HG03575 (cell line): ENCODE measurements around the gene GRID1.
"Not testable (repeated sequence)": the region's sequence is repeated elsewhere in the genome, so short reads cannot be mapped to it uniquely, and the experiment has no call there.

ENCODE experiments used
- ATAC-seq: cut with Tn5 transposase; IDR thresholded peaks from one replicate; pipeline ENCODE4 v1.9.1; 2021; ENCODE audit not compliant: unreplicated experiment, insufficient number of reproducible peaks, low FRiP score; ENCODE audit errors: extremely low read depth

GRID1 gene

DNA sequence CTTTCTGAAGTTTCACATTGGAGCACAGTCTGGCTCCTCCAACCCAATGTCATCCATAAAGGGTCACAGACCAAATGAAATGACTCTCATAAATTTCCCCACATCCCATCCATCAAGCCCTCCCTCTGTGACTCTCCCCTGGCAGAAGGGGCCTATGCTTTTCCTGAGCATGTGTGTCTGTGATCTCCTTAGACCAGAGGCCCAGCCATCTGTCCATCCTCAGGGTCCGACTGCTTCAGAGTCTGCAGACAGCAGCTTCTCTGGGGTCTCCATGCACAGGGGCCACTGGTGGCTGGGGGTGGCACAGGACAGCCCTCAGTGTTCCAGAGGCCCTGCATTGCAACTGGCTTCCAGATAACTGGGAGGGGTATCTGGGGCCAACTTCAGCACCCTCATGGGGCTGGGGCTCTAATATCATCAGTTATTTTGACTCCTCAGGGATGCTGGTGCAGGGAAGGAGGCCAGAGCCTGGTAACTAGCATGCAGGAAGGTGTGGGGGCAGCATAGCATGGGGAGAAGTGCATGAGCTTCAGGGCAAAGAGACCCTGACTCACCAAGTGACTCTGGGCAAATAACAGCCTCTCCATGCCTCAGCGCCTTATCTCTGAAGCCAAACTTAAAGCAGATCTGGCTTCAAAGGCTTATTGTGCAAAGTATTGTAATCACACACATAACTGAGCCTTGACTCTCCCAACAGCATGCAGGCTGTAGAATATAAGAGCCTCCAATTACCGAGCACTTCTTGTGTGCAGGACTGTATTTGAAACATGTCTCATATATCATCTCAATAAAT, 266.9 kb downstream of the GRID1 start:
- no peak for ATAC-seq

DNA sequence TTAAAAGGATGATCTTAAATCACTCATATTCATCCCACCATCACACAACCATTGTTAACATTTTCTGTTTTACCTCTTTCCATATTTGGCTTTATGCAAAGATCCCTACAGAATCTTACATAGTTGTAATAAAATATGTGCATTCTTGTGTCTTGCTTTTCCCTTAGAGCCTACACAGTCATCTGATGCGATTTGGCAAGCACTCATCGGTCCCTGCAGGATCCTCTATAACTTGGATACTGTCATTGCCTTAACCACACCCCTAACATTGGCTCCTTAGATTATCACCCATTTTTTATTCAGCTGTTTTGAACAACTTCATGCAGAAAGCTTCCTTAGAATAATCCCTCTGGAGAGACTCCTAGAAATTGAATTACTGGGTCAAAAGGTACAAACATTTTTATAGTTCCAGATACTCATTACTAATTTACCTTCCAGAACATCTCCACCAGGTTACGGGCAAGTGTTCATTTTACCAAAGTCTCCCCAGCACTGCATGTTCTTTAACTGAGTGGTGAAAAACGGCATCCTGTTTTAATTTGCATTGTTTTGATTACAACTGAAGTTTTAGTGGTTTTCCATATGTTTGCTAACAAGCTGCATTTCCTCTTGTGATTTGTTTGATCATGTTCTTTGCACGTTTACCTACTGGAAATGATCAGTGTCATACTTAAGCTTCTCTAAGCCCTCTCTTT, 268.3 kb downstream of the GRID1 start:
- no peak for ATAC-seq

DNA sequence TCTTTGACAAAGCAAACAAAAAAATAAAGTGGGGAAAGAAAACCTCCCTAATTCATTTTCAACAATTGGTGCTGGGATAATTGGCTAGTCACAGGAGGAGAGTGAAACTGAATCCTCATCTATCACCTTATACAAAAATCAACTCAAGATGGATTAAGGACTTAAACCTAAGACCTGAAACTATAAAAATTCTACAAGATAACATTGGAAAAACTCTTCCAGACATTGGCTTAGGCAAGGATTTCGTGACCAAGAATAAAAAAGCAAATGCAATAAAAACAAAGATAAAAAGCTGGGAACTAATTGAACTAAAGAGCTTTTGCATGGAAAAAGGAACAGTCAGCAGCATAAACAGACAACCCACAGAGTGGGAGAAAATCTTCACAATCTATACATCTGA, 271.5 kb downstream of the GRID1 start:
- not testable (repeated sequence) for ATAC-seq

DNA sequence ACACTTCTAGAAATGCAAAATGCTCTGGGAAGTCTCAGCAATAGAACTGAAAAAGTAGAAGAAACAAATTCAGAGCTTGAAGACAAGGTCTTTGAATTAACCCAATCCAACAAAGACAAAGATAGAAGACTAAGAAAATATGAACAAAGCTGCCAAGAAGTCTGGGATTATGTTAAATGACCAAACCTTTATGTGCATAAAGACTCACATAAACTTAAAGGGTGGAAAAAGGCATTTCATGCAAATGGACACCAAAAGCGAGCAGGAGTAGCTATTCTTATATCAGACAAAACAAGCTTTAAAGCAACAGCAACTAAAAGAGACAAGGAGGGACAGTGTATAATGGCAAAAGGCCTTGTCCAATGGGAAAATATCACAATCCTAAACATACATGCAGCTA, 274.3 kb downstream of the GRID1 start:
- ATAC-seq: not testable (repeated sequence)

DNA sequence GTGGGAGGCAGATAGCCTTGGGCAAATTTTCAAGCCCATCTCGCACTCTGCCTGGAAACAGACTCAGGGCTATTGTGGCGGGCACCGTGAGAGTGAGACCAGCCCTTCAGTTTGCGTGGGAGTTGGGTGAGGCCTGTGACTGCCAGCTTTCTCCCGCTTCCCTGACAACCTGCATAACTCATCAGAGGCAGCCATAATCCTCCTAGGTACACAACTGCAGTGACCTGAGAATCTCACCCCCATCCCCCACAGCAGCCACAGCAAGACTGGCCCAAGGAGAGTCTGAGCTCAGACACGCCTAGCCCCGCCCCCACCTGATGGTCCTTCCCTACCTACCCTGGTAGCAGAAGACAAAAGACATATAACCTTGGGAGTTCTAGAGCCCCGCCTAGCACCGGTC, 275.4 kb downstream of the GRID1 start:
- no peak for ATAC-seq

DNA sequence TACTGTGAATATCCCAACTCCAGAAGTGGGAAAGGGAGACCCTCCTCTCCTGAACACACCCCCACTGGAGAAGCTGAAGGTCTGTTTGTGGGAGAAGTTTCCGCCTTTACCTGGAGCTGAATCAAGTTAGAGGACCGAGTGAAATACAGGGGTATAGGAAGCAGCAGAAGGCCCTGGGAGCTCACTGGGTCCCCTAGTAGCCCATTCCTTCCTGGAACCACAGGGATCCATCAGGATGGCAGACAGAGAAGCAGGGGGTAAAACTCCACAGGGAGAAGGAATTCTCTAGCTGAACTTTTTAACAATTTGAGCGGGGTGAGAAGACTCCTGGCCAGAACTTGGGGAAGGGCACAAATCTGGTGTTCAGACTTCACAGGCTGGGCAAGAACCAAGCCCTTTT, 275.8 kb downstream of the GRID1 start:
- no peak for ATAC-seq

DNA sequence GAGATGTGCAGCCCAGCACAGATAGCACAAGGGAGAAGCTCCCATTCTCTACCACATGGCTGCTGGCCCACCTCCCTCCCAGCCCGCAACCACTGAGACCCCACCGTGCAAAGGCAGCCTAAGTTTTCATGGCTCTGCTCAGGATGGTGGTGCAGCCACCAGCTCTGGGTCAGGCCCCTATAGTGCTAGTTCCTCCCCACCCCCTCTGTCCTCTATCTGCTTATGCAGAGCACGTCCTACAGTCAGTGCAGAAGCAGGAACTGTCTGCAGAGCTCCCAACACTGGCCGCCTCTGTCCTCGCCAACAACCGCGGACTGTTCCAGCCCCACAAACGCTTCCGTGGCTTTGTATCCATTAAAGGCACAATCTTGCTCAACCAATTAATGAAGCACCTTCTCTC, 278.9 kb downstream of the GRID1 start:
- ATAC-seq: no peak

DNA sequence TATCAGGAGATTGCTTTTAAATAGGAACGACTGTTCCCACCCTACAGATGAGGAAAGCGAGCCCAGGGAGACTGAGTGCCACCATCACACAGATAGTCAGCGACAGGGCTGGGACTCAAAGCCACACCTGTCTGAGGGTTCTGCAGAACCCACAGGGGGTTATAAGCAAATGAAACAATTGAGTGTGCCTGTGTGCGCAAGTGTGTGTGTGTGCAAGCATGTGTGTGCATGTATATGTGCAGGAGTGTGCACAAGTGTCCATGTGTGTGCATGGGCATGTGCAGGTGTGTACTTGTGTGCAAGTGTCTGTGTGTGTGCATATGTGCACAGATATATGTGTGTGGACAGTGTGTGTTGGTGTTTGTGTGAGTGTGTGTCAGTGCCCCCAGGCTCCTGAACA, 280.2 kb downstream of the GRID1 start:
- no peak for ATAC-seq

DNA sequence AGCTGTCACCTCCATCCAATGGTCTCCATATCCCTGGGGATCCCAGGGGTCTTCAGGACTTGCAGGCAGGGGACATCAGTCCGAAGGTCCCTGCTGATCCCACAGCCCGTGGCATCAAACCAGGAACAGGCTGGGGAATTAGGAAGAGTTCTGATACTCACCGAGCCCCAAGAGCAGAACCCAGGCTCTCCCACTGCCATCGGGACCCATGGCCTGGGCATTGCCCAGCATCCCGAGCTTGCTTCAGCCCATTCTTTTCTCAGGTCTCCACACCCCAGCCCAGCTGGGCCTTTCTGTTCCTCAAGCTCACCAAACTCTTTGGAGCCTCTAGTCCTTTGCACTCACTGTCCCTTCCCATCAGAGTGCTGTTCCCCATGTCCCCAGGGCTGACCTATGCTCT, 280.9 kb downstream of the GRID1 start:
- no peak for ATAC-seq

DNA sequence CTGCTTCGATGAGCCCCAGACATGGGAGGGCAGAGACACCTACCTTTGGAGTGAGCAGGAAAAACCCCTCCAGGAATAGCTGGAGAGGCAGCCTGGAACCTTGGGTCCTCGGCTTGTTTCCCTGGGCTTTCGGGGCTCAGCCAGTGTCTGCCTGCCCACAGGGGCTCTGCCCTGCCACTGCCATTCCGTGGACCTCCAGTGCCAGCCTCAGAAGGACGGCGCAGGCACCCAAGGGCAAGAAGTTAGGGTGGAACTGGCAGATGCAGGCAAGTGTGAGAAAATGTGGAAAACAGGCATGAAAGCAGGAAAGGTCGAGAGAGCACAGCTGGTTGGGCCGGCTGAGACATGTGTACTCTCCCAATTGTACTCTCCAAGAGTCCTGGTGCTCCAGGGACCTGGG, 281.5 kb downstream of the GRID1 start:
- no peak for ATAC-seq

DNA sequence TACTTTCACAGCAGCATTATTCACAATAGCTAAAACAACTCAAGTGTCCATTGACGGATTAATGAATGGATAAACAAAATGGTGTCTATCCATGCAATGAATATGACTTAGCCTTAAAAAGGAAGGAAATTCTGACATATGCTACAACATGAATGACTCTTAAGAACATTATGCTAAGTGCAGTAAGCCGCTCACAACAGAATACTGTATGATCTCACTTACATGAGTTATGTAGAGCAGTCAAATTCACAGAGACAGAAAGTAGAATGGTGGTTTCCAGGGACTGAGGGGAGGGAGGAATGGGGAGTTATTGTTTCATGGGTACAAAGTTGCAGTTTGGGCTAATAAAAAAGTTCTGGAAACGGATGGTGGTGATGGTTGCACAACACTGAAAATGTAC, 282.0 kb downstream of the GRID1 start:
- ATAC-seq: no peak

DNA sequence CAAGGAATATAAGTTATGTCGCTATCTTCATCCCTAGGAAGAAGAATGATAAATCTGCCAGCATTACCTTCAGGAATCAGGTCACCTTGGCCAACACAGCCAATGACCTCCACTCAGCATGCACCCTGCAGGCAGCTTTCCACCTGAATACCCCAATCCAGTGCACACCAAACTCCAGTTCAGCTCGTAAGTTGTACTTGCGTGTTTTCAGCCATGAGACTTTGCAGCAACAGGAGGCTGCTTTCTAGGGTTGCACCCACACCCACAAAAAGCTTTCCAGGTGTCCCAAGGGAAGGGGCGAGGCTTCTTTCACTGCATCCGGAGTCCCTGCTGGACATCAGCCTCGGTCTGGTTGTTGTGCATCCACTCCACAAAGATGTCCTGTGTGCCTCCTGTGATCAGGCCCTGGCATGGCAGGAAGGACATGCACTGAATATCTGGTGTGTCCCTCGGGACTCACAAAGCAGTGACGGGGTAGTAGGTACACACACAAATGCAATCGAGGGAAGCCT, 282.9 kb downstream of the GRID1 start:
- no peak for ATAC-seq

DNA sequence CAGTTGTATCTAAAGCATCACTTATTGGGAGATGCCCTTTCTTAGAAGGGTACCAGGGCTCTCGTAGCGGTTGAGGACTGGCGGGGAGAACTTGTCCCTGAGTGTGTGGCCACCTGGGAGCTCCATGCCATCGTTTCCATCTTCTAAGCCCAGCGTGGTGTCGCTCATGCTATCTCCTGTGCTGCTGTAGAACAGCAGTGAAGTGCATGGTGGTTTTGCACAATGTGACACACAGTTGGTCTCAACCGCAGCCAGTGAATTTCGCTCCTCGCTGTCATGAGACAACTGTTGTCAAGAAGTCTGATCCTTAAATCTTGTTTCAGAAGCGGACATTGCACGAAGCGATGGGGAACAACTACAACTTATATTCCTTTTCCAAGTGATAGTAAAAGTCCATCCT, 283.4 kb downstream of the GRID1 start:
- ATAC-seq: no peak

DNA sequence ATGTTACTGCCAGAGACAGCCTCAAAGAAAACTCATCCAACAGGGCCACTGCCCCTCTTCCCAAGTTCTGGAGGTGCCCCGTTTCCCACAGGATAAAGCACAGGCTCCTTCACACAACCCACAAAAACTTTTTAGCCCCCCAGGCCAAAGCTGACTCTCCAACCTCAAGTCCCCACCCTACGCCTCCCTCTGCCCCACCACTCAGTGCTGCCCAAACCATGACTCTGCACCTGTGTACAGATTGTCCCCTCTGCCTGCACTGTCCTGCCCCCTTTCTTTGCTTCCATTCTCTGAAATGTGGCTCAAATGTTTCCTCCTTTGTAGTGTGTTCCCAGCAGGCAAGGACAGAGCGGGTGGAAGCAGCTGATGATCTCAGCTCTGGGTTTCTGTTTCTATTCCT, 284.0 kb downstream of the GRID1 start:
- ATAC-seq: no peak

DNA sequence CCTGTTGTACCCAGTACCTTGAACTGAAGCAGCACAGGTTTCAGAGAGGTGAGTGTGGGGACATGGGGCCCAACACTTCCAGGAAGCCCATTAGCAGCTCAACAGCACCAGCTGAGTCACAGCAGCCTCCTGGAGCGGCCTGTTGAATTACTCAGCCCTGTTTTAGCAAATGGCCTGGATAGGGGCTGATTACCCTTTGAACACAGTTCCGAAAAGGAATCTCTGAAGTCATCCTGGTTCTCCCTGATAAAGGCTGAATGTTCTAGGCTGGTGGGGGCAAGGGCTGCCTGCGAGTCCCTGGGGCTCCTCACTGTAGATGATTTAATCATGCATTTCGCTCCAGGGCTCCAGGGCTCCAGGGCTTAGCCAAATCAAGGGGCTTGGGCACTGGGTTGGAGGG, 287.5 kb downstream of the GRID1 start:
- no peak for ATAC-seq

DNA sequence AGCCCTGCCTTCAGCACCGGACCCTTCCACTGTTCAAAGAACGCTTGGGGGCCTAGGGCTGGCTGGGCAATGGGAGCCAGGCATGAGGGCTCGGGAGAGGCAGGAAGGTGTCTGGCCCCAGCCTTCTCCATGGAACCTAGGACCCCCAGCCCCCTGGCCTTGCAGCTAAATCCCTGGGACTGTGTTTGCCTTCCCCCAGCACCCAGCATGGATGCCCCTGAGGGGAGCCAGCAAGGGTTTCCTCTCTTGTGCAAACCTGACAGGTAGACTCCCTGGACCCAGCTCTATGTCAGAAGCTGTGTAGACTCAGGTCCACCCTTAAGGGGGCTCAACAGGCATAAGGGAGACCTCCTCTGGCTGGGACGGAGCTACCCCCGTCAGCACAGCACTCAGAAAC, 288.0 kb downstream of the GRID1 start:
- no peak for ATAC-seq

DNA sequence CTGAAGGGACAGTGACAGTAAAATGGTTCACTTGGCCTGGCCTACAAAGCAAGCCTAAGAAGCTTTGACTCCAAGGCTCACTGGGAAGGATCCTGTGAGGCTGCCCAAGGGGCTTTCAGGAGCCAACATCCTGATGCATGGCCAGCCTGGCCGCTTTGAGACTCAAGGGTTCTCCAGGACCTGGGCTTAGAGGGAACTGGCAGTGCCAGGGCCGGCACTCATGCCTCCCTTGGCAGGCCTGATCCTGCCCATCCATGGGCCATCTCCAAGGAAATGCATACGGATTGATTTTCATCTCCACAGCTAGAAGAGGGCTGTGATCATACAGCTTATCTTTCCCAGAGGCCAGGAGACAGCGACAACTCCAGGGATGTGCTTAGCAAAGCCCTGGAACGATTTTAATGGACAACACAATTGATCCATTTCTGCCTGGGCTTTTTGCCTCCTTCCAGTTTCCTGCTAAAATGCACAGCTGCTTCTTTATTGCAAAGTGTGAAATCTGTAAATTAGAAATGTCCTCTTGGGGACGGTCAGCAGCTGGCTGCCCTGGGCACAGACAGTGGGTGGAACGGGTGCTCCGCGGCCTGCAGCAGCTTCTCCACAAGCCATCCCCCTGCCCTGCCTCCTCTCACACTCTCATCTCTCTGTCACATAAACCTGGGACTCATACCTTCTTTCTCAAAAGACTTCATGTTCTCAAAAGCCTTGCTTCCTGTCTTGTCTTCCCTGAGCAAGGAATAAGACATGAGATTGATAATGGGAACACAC, 288.5 kb downstream of the GRID1 start:
- no peak for ATAC-seq

DNA sequence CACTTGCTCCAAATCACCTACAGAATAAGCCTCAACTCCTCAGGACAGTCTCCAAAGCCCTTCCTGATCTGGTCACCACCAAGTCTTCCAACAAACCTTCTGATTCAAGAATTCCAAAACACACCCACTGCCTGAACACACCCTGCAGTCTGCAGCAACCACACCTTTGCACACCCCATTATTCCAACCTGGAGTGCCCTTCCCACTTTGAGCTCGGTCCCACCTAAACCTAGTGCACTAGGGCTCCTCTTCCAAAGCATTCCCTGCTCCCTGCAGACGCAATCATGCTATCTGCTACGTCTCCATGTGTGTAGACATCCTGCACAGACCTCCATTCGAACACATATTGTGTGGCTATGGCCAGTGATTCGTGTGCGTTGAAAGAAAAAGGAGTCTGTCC, 289.3 kb downstream of the GRID1 start:
- ATAC-seq: no peak

DNA sequence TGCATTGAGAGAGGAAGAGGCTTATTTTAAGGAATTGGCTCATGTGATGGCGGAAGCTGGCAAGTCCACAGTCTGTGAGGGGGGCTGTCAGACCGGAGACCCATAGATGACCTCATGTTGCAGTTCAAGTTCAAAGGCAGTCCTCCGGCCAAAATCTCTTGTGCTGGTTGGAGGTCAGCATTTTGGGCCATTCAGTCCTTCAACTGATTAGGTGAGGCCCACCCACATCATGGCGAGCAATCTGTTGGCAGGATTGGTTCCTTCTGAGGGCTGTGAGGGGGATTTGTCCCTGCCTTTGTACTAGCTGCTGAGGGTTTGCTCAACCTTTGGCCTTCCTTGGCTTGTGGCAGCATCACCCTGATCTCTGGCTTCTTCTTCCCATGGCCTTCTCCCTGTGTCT, 290.1 kb downstream of the GRID1 start:
- not testable (repeated sequence) for ATAC-seq

DNA sequence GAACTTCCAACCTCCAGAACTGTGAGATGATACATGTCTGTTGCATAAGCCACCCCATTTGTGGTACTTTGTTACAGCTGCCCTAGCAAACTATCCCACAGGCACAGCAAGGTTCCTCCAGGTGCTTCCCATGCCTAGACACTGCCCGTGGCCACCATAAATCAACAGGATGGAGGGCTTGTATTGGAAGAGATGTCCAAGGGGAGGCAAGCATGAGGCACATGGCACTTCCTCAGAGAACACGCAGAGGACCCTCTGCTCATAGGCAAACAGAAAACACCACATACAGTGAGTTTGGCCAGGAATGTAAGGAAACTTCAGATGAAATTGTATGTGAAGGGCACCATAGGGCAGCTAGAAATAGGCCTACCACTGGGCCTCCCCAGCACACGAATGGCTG, 291.1 kb downstream of the GRID1 start:
- ATAC-seq: no peak
